Measurements from ENCODE around the gene MRTFA.
"Not testable (repeated sequence)": the region's sequence is repeated elsewhere in the genome, so short reads cannot be mapped to it uniquely, and the experiment has no call there.

Gene MRTFA

GRCh38 chr22:40636380-40637182, at the start of gene MRTFA:
Gene MRTFA (minus strand): TSS chr22:40636719.
- DNase-seq (ENCODE audit: low read depth) = peak; percentile 99

GRCh38 chr22:40685406-40685805, 48.9 kb upstream of the MRTFA start:
- DNase-seq (ENCODE audit: low read depth) = no peak

GRCh38 chr22:40684728-40685127, 48.2 kb upstream of the MRTFA start:
- no peak for DNase-seq (ENCODE audit: low read depth)

- DNase-seq (ENCODE audit: low read depth) = no peak
Measured at GRCh38 chr22:40681451-40681850, 44.9 kb upstream of the MRTFA start.

GRCh38 chr22:40680819-40681183, 44.3 kb upstream of the MRTFA start:
- DNase-seq (ENCODE audit: low read depth) = no peak

GRCh38 chr22:40679964-40680818, 43.7 kb upstream of the MRTFA start:
- no peak for DNase-seq (ENCODE audit: low read depth)

- no peak for DNase-seq (ENCODE audit: low read depth)
Measured at GRCh38 chr22:40679249-40679963, 42.9 kb upstream of the MRTFA start, which contains the start of gene MCHR1. Gene MCHR1 (plus strand): TSS chr22:40679484. CDS start chr22:40679653, 169 bp downstream.

- no peak for DNase-seq (ENCODE audit: low read depth)
Measured at GRCh38 chr22:40678493-40679248, 42.2 kb upstream of the MRTFA start.

GRCh38 chr22:40676644-40677043, 40.1 kb upstream of the MRTFA start:
- no peak for DNase-seq (ENCODE audit: low read depth)

- DNase-seq (ENCODE audit: low read depth) = not testable (repeated sequence)
Measured at GRCh38 chr22:40676166-40676565, 39.6 kb upstream of the MRTFA start.

GRCh38 chr22:40674274-40674673, 37.8 kb upstream of the MRTFA start:
- DNase-seq (ENCODE audit: low read depth) = no peak

- no peak for DNase-seq (ENCODE audit: low read depth)
Measured at GRCh38 chr22:40673017-40673416, 36.5 kb upstream of the MRTFA start.

GRCh38 chr22:40671796-40672360, 35.4 kb upstream of the MRTFA start:
- no peak for DNase-seq (ENCODE audit: low read depth)

GRCh38 chr22:40671369-40671768, 34.9 kb upstream of the MRTFA start:
- no peak for DNase-seq (ENCODE audit: low read depth)

GRCh38 chr22:40670058-40670457, 33.5 kb upstream of the MRTFA start:
- DNase-seq (ENCODE audit: low read depth) = no peak

GRCh38 chr22:40668611-40669411, 32.3 kb upstream of the MRTFA start:
- DNase-seq (ENCODE audit: low read depth) = no peak

GRCh38 chr22:40666151-40666848, 29.8 kb upstream of the MRTFA start:
- no peak for DNase-seq (ENCODE audit: low read depth)

GRCh38 chr22:40665312-40665711, 28.8 kb upstream of the MRTFA start:
- no peak for DNase-seq (ENCODE audit: low read depth)

- no peak for DNase-seq (ENCODE audit: low read depth)
Measured at GRCh38 chr22:40661671-40662070, 25.2 kb upstream of the MRTFA start.

- DNase-seq (ENCODE audit: low read depth) = no peak
Measured at GRCh38 chr22:40660730-40661129, 24.2 kb upstream of the MRTFA start.

Data from stimulated activated CD8-positive, alpha-beta memory T cell treated with anti-CD3 and anti-CD28 coated beads, Interleukin-7, amount 100 ng/mL, for 24 hours (primary cell).